HT1080 (cell line): ENCODE measurements around the gene C10orf105. TPM values are rescaled to one million over a fixed set of nuclear protein-coding genes. Genes with fewer than 3 reads are reported as not detected.

Experiments
- DNase-seq: peaks from one replicate; pipeline ENCODE4 v3.0.0-alpha.2; 2015; ENCODE audit warnings: low read depth
- polyA plus RNA-seq, 2 experiments: library from polyadenylated mRNA; depleted of rRNA; stranded (reverse); fragments of >200 nt; gene quantifications; 2 replicates each; pipeline ENCODE4 v1.2.3, GENCODE V29; 2015
- total RNA-seq: library from RNA; depleted of rRNA; stranded (reverse); fragments of >200 nt; shearing (Covaris generic); gene quantifications from 2 replicates; pipeline ENCODE4 v1.2.3, GENCODE V29; 2014; rRNA removed

Gene C10orf105, protein sequence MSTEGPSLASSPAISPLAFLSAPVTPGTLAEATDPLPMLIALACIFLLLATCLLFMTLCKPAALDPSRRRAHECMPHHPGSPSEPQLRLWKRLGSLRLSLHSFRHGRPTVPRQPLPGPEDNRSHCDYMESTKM
- total RNA-seq, result not detected in 2 replicates
- not detected in 2 replicates for polyA plus RNA-seq (2015; cell fraction: cytosol; rRNA removed)
- not detected in 2 replicates for polyA plus RNA-seq (2015; cell fraction: nucleus; rRNA removed)

DNA sequence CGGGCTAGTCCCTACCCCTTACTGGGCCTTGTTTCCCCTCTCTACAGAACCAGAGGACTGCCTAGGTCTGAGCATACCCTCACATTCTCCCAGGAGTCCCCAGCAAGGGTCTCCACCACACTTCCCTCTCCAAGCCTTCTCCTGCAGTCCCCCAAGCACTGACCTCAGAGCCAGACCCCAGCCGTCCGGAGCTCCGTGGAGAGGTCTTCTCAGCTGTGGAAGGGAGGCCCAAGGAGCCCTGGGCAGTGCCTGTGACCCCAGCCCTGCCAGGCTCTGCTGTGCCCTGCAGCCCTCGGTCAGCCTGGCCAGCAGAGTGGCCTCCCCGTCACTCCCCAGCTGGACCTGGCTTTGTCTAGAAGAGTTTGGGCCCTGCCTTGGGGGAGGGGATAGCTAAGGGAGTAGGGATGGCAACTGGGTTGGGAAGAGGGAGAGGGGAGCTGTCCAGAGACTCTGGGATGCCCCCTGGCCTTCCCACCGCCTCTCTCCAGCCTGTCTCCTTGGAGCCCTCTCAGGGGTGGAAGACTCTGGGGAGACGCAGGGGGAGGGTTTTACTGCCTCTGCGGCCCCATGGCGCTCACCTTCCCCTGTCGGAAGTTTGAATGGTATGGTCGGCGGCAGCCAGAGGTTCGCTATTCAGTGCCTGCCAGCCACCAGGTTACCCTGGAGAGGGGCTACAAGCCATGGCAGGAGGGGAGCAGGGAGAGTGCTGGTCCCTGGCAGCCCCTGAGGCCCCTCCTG is at the start of gene C10orf105:
Gene C10orf105 (minus strand): TSS at position 315 of the 738 bp plus-strand sequence. CDS start 3,441 bp downstream, outside the sequence.
- no peak for DNase-seq

DNA sequence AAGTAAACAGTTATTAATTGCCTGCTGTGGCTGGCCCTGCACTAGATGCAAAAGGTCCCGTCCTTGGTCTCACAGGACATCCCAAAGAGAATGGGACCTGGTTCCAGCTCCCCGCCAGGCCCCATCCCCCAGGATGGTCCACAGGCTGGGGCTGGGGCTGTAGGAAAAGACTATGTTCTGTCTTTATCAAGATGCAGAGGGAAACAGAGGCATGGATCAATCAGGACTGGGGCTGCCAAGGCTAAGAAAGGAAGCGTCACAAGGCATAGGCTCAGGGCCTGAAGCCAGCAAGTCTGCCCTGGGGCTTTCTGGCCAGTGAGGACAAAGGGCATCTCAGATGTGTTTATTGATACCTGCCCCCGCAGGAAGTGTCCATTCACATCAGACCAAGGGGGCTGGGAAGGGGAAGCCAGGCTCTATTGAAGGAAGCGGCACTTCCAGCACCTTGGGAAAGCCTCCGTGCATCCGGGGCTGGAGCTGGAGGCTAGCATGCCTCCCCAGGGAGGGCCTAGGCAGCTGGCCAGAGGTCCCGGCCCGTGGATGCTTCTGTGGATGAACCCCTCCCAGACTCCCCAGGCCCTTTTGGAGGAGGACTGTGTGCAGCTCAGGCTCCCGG is 48.0 kb upstream of the C10orf105 start:
- no peak for DNase-seq

DNA sequence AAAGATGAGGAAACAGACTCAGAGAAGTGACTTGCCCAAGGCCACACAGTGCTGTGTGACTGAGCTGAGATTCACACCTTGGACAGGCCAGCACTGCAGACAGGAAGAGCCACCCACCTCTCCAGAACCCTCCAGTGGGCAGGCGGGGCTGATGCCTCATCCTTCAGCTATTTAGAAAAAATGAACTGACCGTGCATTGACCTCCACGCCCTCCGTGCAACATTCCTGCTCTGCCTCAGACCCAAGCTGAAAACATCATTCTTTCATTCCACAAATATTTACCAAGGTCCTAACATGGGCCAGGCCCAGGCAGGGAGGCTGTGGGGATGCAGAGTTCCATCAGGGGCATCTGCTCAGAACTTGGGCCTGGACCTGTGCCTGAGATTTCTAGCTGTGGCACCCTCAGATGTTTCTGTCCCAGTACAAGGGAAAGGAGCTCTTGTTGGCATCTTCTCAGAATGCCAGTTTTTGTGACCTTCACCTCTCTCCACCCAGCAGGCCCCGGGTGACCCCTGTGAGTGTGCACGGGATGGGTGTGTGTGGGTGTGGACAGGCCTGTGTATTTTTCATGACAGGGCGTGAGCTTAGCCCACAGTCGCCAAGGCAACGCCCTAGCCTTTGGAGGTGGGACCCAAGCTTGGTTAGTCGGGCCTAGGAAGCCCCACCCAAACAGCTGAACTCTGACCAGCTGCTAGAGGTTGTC is 47.3 kb upstream of the C10orf105 start:
- peak; percentile 92 for DNase-seq

- DNase-seq, result no peak
Measured at GRCh38 chr10:71765906-71766716, 46.5 kb upstream of the C10orf105 start.

DNA sequence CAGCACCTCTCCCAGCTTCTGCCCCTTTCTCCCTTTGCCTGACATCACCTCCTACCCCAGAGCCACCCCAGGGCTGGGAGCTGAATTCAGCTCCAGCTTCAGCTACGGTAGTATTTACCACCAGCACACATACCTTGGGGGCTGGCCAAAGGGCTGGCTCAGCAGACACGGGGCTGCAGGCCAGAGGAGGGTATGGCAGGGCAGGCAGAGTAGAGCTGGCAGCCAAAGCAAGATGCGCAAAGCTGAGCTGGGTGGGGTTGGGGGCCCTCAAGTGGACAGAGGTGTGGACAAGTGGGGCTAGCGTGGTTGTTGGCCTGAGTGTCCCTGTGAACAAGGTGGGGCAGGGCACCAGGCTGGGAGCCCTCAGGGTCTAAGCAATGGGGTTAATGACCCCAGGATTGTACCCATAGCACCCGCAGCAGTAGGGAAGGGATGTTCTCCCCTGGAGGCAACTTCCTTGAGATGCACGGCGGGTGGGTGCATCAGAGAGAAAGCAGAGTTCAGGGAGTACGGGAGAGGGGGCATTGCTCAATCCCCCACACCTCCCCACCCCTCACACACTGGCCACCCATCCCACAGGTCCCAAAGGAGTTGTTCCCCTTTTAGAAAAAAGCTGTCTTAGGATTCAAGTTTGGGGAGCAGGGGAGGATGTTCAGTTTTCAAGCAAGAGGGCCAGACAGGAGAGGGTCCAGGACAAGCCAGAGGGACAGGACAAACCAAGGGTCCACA is 45.8 kb upstream of the C10orf105 start:
- DNase-seq, result no peak

DNA sequence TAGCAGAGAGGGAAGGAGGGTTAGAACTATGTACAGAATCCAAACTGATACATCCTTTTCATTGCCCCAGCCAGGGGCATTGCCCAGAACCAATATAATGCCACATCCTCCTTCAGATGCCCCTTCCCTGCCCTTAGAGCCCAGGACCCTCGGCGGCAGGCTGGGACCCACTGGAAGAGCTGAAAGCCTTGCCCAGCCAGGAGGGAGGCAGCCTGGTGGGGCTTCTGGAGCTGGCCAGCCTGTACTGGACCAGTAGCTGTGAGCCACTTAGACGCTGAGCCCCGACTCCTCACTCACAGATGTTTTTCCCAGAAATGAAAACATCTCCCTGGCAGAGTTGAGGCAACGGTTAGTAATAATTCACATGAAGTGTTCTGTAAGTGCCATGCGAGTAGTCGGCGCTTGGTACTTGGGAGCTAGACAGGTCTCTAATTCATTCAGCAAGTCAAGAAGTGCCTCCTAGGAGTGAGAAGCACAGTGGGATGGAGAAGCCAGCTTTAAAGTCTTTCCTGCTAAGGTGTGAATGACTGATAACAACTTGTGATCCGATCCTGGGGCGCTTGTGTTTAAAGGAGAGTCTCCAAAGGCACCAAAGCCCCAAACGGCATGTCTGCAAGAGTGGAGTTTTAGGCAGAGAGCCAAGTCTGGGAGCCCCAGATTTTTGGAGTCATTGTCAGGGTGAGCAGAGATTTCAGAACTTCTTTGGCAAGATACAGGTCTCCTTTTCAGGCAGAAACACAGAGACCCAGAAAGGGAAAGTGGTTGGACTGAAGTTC is 44.0 kb upstream of the C10orf105 start:
- DNase-seq, result no peak

DNA sequence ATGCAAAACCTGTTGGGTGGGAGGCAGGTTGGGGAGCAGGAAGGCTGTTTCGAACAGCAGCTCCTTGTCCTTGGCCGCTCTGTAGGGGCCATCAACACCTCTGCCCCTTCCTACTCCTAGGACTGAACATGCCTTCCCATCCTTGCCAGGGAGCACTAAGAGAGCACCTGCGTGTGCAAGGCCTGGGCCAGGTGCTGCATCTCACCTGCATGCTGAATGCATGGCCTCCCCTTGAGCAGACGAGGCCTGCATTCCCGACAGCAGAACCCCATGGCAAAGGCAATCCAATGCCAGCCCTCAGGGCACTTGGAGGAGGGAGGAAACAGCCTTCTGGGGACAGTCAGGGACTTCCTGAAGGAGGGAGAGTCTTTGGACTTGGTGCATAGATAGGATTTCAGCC is 42.7 kb upstream of the C10orf105 start:
- DNase-seq, result no peak

DNA sequence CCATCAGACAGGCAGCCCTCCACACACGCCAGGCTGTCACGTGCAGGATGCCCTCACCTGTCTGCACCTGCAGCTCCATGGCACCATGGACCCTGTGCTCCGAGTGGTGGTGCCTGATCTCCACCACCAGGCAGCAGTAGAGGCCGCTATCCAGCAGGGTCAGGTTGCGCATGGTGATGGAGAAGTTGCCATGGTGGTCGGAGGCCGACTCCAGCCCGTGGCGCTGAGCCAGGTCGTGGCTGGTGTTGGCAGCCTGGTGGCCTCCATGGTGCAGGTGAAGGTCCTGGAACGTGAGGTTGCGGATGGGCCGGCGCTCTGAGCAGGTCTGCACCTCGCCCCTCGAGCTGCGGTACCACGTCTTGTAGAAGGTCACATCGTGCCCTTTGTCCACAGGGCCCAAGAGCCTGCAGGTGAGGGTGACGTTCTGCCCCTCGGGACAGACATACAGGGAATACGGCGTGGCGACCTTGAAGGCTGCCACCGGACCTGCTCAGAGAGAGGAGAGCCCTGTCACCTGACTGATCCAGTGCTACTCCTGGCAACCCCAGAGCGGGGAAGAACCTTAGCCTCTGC is 42.0 kb upstream of the C10orf105 start:
- DNase-seq, result no peak

- DNase-seq, result no peak
Measured at GRCh38 chr10:71761105-71761511, 41.5 kb upstream of the C10orf105 start.

DNA sequence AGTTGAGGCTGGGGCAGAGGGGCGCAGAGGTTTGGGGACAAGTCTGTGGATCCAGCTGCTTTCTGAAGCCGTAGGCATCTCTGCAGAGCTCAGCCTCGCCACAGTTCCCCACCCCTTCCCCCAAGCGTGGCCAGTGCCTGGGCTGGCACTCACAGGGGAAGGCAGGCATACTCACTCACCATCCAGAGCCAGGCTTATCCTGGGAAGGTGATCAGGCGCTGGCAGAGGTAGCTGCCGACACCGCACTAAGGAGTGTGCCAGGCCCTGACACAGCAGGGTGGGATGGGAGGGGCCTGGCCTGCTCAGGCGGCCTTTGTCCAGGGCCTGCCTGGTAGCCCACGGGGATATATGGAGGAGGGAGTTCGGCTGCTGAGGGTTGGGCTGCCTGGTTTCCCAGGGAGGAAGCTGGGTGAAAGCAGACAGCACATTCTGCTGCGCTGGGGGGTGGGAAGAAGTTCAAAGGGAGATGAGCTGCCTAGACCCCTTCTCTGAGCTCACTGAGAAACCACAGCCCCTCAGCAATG is 37.9 kb upstream of the C10orf105 start:
- no peak for DNase-seq

GRCh38 chr10:71756311-71757191 is 37.0 kb upstream of the C10orf105 start:
- DNase-seq, result no peak

GRCh38 chr10:71755179-71755879 is 35.8 kb upstream of the C10orf105 start:
- no peak for DNase-seq

- DNase-seq, result no peak
Measured at GRCh38 chr10:71754562-71754961, 35.0 kb upstream of the C10orf105 start.

- DNase-seq, result no peak
Measured at GRCh38 chr10:71753960-71754505, 34.5 kb upstream of the C10orf105 start.

DNA sequence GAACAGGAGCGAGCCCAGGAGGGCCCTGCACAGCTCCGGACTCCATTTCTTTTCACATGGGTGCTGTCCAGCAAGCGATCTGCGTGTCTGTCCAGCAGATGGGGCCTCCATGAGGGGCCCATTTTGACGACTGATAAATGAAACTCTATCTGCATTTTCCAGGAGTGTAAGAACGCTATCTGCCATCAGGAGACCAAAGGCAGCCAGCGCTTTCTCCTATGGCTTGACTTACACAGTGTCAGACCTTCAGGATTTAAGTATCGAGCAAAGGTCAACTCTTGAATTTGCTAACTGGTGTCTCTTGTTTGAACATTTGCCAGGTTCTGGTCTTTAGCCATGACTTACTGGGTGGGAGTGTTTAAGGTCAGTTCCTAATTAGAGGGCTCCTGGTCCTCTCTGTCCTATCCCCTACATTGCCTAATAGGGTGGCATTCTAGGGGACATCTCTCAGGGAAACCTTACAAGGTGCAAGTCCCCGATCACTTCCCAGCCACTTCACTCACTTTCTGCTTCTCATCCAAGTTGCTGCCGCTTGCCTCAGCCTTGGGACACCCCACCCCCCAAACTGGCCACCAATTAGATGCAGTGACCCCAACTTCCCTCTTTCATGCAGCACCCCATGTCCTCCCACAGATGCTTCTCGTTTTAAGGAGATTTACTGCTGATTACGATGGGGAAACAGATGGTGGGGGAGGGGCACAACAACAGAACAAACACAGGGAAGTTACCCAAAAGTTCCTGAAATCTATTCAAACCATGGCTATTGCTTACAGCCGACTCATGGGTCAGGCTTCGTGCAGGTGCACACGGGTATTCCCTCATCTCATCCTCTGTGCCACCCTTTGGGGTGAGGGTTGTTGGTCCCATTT is 33.7 kb upstream of the C10orf105 start:
- DNase-seq, result no peak
